SW480 (cell line): Measurements from ENCODE around the gene SLC35A3.
"Not testable (repeated sequence)": the region's sequence is repeated elsewhere in the genome, so short reads cannot be mapped to it uniquely, and the experiment has no call there.

ENCODE experiments used
- DNase-seq: peaks from one replicate; pipeline ENCODE4 v3.0.0-alpha.2; 2016; ENCODE audit warnings: low spot score

Gene SLC35A3

GRCh38 chr1:100036718-100037655, 67.2 kb downstream of the SLC35A3 start:
- DNase-seq = peak; percentile 33

GRCh38 chr1:100037656-100037926, 67.8 kb downstream of the SLC35A3 start:
- no peak for DNase-seq

- DNase-seq = peak; percentile 80
Observed at GRCh38 chr1:100037927-100038659, 68.3 kb downstream of the SLC35A3 start.

GRCh38 chr1:100038660-100039287, 69.0 kb downstream of the SLC35A3 start:
- peak; percentile 77 for DNase-seq

- DNase-seq = no peak
Observed at GRCh38 chr1:100039591-100039990, 69.8 kb downstream of the SLC35A3 start.

- DNase-seq = no peak
Observed at GRCh38 chr1:100045206-100045605, 75.4 kb downstream of the SLC35A3 start.

- not testable (repeated sequence) for DNase-seq
Observed at GRCh38 chr1:100047235-100047708, 77.5 kb downstream of the SLC35A3 start.

- DNase-seq = no peak
Observed at GRCh38 chr1:100050139-100050538, 80.3 kb downstream of the SLC35A3 start.

- DNase-seq = no peak
Observed at GRCh38 chr1:100051401-100051800, 81.6 kb downstream of the SLC35A3 start.

GRCh38 chr1:100051893-100052292, 82.1 kb downstream of the SLC35A3 start:
- no peak for DNase-seq

- DNase-seq = no peak
Observed at GRCh38 chr1:100053119-100053518, 83.3 kb downstream of the SLC35A3 start.

GRCh38 chr1:100053727-100054126, 83.9 kb downstream of the SLC35A3 start:
- no peak for DNase-seq

- no peak for DNase-seq
Observed at GRCh38 chr1:100061681-100062080, 91.9 kb downstream of the SLC35A3 start.

GRCh38 chr1:100065183-100065968, 95.6 kb downstream of the SLC35A3 start:
- DNase-seq = no peak

- no peak for DNase-seq
Observed at GRCh38 chr1:100065969-100066227, 96.1 kb downstream of the SLC35A3 start.

GRCh38 chr1:100070201-100070939, 100.6 kb downstream of the SLC35A3 start:
- no peak for DNase-seq

- no peak for DNase-seq
Observed at GRCh38 chr1:100073531-100073930, 103.7 kb downstream of the SLC35A3 start.

- peak; percentile 4 for DNase-seq
Observed at GRCh38 chr1:100074604-100075395, 105.0 kb downstream of the SLC35A3 start.

GRCh38 chr1:100075773-100076172, 106.0 kb downstream of the SLC35A3 start:
- DNase-seq = no peak

GRCh38 chr1:100076319-100076718, 106.5 kb downstream of the SLC35A3 start:
- DNase-seq = no peak

- DNase-seq = no peak
Observed at GRCh38 chr1:100076744-100077143, 106.9 kb downstream of the SLC35A3 start.
